LNCAP (cell line): ENCODE measurements around the gene RALBP1.

Experiments
- TF ChIP-seq, protein P1 (sequence below): fragments of 450-650 bp; IDR thresholded peaks from 2 replicates; pipeline ENCODE4 v1.5.1; 2017; ENCODE audit warnings: mild to moderate bottlenecking

Gene RALBP1

GRCh38 chr18:9575558-9575957 lies 100.2 kb downstream of the RALBP1 start:
- TF ChIP-seq, protein P1, sequence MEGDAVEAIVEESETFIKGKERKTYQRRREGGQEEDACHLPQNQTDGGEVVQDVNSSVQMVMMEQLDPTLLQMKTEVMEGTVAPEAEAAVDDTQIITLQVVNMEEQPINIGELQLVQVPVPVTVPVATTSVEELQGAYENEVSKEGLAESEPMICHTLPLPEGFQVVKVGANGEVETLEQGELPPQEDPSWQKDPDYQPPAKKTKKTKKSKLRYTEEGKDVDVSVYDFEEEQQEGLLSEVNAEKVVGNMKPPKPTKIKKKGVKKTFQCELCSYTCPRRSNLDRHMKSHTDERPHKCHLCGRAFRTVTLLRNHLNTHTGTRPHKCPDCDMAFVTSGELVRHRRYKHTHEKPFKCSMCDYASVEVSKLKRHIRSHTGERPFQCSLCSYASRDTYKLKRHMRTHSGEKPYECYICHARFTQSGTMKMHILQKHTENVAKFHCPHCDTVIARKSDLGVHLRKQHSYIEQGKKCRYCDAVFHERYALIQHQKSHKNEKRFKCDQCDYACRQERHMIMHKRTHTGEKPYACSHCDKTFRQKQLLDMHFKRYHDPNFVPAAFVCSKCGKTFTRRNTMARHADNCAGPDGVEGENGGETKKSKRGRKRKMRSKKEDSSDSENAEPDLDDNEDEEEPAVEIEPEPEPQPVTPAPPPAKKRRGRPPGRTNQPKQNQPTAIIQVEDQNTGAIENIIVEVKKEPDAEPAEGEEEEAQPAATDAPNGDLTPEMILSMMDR: peak; percentile 95

DNA sequence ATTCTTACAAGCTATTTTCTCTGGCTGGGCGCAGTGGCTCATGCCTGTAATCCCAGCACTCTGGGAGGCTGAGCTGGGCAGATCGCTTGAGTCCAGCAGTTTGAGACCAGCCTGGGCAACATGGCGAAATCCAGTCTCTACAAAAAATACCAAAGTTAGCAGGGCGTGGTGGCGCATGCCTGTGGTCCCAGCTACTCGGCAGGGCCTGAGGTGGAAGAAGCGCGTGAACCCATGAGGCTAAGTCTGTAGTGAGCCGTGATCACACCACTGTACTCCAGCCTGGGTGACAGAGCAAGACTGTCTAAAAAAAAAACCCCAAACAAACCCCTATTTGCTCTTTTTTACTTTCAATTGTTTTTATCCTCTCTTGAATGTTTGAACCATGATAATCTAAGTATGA lies 102.0 kb downstream of the RALBP1 start:
- TF ChIP-seq, protein P1: no peak

- TF ChIP-seq, protein P1: no peak
Measured at GRCh38 chr18:9578306-9578705, 103.0 kb downstream of the RALBP1 start.

- TF ChIP-seq, protein P1: no peak
Measured at GRCh38 chr18:9581667-9582066, 106.4 kb downstream of the RALBP1 start.

DNA sequence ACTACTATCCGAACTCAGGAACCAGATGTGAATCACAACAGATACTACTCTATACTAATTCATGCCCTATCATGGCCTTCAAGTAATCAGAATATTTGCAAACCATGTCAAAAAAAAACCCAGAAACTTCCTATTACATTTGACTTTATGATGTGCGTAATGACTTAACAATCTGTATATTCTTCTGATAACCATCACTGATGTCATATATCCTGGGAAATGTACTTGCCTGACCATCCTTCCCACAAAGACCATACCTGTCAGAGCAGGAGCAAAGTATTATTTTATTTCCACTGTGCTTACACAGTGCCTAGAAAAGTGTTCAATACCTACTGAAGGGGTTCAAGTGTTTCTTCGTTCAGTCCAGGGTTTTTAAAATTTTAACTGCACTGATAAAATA lies 111.5 kb downstream of the RALBP1 start:
- TF ChIP-seq, protein P1: no peak
